H1 (cell line): ENCODE measurements around the gene LEMD1. TPM values are rescaled to one million over a fixed set of nuclear protein-coding genes. Genes with fewer than 3 reads are reported as not detected.

Experiments used
- BCL11A ChIP-seq, 2 experiments: IDR thresholded peaks; one replicate each; pipeline ENCODE4 v1.6.1; 2011; ENCODE audit warnings: low read depth in 2 of 2, low read length in 2 of 2, mild to moderate bottlenecking in 2 of 2
- BRCA1 ChIP-seq: IDR thresholded peaks from 2 replicates; pipeline ENCODE4 v1.6.1; 2012; ENCODE audit warnings: low read depth, low read length, improper control_type of control experiment
- CEBPB ChIP-seq: IDR thresholded peaks from 2 replicates; pipeline ENCODE4 v1.6.1; 2012; ENCODE audit warnings: low read depth, low read length
- CHD7 ChIP-seq: fragments of 300-600 bp; sonication (generic); IDR thresholded peaks from 2 replicates; pipeline ENCODE4 v1.7.1; 2012; ENCODE audit warnings: low read length, moderate library complexity, mild to moderate bottlenecking, inconsistent platforms; ENCODE audit not compliant: insufficient replicate concordance
- EP300 ChIP-seq, 2 experiments: IDR thresholded peaks; 1 replicate in 1 of 2; 2 replicates in 1 of 2; pipeline ENCODE4 v1.6.1; 2011 to 2012; ENCODE audit warnings: low read depth in 2 of 2, low read length in 2 of 2, mild to moderate bottlenecking in 2 of 2, borderline replicate concordance in 1 of 2, inconsistent platforms in 1 of 2, moderate library complexity in 1 of 2
- RAD21 ChIP-seq, 2 experiments: IDR thresholded peaks in 1 of 2; conservative IDR thresholded peaks in 1 of 2; 2 replicates each; pipeline ENCODE4 v1.6.1; 2011; ENCODE audit warnings: low read depth in 2 of 2, low read length in 2 of 2, improper control_type of control experiment in 1 of 2, inconsistent platforms in 1 of 2, mild to moderate bottlenecking in 1 of 2, moderate library complexity in 1 of 2
- RNF2 ChIP-seq: fragments of 200-900, 300-1000 bp; sonication (generic); IDR thresholded peaks from 2 replicates; pipeline ENCODE4 v1.7.1; 2016; ENCODE audit warnings: borderline replicate concordance, low read depth, mild to moderate bottlenecking, antibody characterized with exemption, low read length; ENCODE audit not compliant: poor library complexity, severe bottlenecking; ENCODE audit errors: missing control alignments
- SIX5 ChIP-seq: IDR thresholded peaks from 2 replicates; pipeline ENCODE4 v1.6.1; 2011; ENCODE audit warnings: mild to moderate bottlenecking, low read depth, low read length
- SP1 ChIP-seq: IDR thresholded peaks from 2 replicates; pipeline ENCODE4 v1.6.1; 2011; ENCODE audit warnings: low read depth, low read length
- SUZ12 ChIP-seq: fragments of 200-600 bp; sonication (generic); IDR thresholded peaks from 2 replicates; pipeline ENCODE4 v1.6.1; 2012; ENCODE audit warnings: mild to moderate bottlenecking, inconsistent platforms, low read length, moderate library complexity, mixed read lengths
- polyA plus RNA-seq, 7 experiments: library from polyadenylated mRNA; depleted of rRNA in 3 of 7; stranded (reverse) in 5 of 7; unstranded in 2 of 7; fragments of >200 nt in 5 of 7; fragments of 200-250 nt in 2 of 7; gene quantifications; 1 replicate in 5 of 7; 2 replicates in 1 of 7; 4 replicates in 1 of 7; pipeline versions ENCODE4 v1.2.1 to v1.2.3, GENCODE V29; 2011 to 2013; ENCODE audit warnings: missing spikeins in 2 of 7, mixed read lengths in 2 of 7
- total RNA-seq: library from RNA; stranded (reverse); fragmentation: NEBNext Ultra II Directional; extraction: Animal tissue kit (Norgen Biotek cat#: 25700); gene quantifications from 2 replicates; pipeline ENCODE4 v1.2.1, GENCODE V29; 2021

The LEMD1 gene
- total and polyA plus RNA-seq, 2 of the 8 experiments (the other 6 are each of a cell fraction or from before 2014, with no cell fraction given): 10.0 to 10.5 TPM

GRCh38 chr1:205396967-205397616 is 24.8 kb downstream of the LEMD1 start (continued):
- TF ChIP-seq CHD7: no peak
- TF ChIP-seq SP1: no peak
- TF ChIP-seq SUZ12: no peak
- no peak for TF ChIP-seq RNF2
- no peak for TF ChIP-seq BRCA1
- 0 out of 3 replicates have a peak, but pooled peaks of 1 of the 2 experiments have one; percentile 20 for TF ChIP-seq EP300 (IDR thresholded peaks at IDR 0.05; ENCODE audit: borderline replicate concordance in 1 of 2, low read depth in 2 of 2, low read length in 2 of 2)
- TF ChIP-seq BCL11A (IDR thresholded peaks at IDR 0.05; ENCODE audit: low read depth in 2 of 2, low read length in 2 of 2): no peak
- TF ChIP-seq CEBPB: peak; percentile 32; the same call in 1 of the 2 replicates
- TF ChIP-seq SIX5: no peak
- peak; percentile 99 to 100 for TF ChIP-seq RAD21 (IDR thresholded peaks at IDR 0.05 in 1 of 2, conservative IDR thresholded peaks at IDR 0.05 in 1 of 2; ENCODE audit: low read depth in 2 of 2, low read length in 2 of 2)
